ENCODE data around the gene SIGLEC9. TPM values are rescaled to one million over a fixed set of nuclear protein-coding genes. Genes with fewer than 3 reads are reported as not detected.
A peak's percentile ranks its signal among the peaks of the same experiment; 100 is the strongest.
"Not testable (repeated sequence)": the region's sequence is repeated elsewhere in the genome, so short reads cannot be mapped to it uniquely, and the experiment has no call there.

The SIGLEC9 gene
- total RNA-seq, 1 donor from 2014 or later, result 0.48 TPM

- no peak for ATAC-seq
Measured at GRCh38 chr19:51145916-51146493, 21.3 kb downstream of the SIGLEC9 start.

- no peak for ATAC-seq
Measured at GRCh38 chr19:51146751-51147150, 22.0 kb downstream of the SIGLEC9 start.

GRCh38 chr19:51147663-51148062, 23.0 kb downstream of the SIGLEC9 start:
- ATAC-seq, result no peak

- no peak for ATAC-seq
Measured at GRCh38 chr19:51148580-51148979, 23.9 kb downstream of the SIGLEC9 start.

- ATAC-seq, result no peak
Measured at GRCh38 chr19:51150627-51151026, 25.9 kb downstream of the SIGLEC9 start.

GRCh38 chr19:51156710-51157109, 32.0 kb downstream of the SIGLEC9 start:
- ATAC-seq, result no peak

- ATAC-seq, result no peak
Measured at GRCh38 chr19:51157265-51157664, 32.6 kb downstream of the SIGLEC9 start.

GRCh38 chr19:51158474-51159129, 33.9 kb downstream of the SIGLEC9 start:
- ATAC-seq, result peak; percentile 74

- no peak for ATAC-seq
Measured at GRCh38 chr19:51159656-51160055, 35.0 kb downstream of the SIGLEC9 start.

- ATAC-seq, result no peak
Measured at GRCh38 chr19:51161266-51161665, 36.6 kb downstream of the SIGLEC9 start.

- no peak for ATAC-seq
Measured at GRCh38 chr19:51161867-51162496, 37.3 kb downstream of the SIGLEC9 start.

GRCh38 chr19:51163257-51163656, 38.6 kb downstream of the SIGLEC9 start:
- peak; percentile 64 for ATAC-seq

- ATAC-seq, result no peak
Measured at GRCh38 chr19:51164215-51164614, 39.5 kb downstream of the SIGLEC9 start.

GRCh38 chr19:51166846-51167490, 42.3 kb downstream of the SIGLEC9 start:
- ATAC-seq, result no peak

GRCh38 chr19:51168564-51169282, 44.0 kb downstream of the SIGLEC9 start:
- no peak for ATAC-seq

GRCh38 chr19:51169283-51169918, 44.7 kb downstream of the SIGLEC9 start:
- ATAC-seq, result not testable (repeated sequence)

- ATAC-seq, result no peak
Measured at GRCh38 chr19:51172223-51172622, 47.5 kb downstream of the SIGLEC9 start.

GRCh38 chr19:51173681-51174080, 49.0 kb downstream of the SIGLEC9 start:
- ATAC-seq, result no peak

- ATAC-seq, result no peak
Measured at GRCh38 chr19:51179256-51179655, 54.5 kb downstream of the SIGLEC9 start.
